NCI-H446 (cell line): ENCODE data around the gene CHAF1A.

ENCODE experiments used
- DNase-seq, 2 experiments: peaks; one replicate each; lab custom pipeline; 2025; lab: John Stamatoyannopoulos, UW

The CHAF1A gene

DNA sequence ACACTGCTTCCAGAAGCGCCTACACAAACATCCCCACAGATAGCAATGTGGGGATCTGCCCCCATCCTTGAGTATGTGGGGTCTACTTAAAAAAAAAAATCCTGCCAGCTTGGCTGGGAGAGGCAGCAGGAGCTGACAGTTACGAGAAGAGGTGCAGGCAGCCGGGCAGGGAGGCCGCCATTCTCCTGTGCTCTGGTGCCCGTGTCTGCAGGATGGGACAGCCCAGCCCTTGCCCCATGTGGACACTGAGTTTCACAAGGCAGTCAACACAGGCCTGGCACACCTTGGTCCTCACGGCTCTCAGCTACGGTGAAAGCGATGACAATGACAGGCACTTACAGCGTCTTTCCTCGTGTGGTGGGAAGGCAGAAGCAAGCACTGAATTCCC, 35.1 kb upstream of the CHAF1A start:
- no peak for DNase-seq

DNA sequence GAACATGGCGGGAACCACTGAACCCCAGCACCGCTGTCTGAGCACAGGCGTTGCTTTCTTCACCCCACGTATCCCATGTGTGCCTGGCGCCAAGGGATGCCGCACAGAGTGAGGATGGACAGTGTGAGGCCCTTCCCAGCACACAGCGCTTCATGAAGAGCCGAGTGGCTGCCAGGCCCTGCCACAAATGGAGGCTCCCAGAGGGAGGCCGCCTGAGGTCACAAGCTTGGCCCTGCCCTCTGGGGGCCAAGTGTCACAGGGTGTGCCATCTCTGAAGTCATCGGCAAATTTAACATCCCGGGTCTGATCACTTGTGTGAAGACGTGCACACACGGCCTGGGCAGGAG, 34.7 kb upstream of the CHAF1A start:
- DNase-seq, result no peak

- peak in 1 of 2 experiments; percentile 62 for DNase-seq
Observed at GRCh38 chr19:4368128-4368820, 34.2 kb upstream of the CHAF1A start.

GRCh38 chr19:4369109-4369887, 33.1 kb upstream of the CHAF1A start:
- DNase-seq, result no peak

- DNase-seq, result peak in 1 of 2 experiments; percentile 37
Observed at GRCh38 chr19:4369888-4370260, 32.6 kb upstream of the CHAF1A start.

GRCh38 chr19:4370418-4371041, 31.9 kb upstream of the CHAF1A start:
- no peak for DNase-seq

DNA sequence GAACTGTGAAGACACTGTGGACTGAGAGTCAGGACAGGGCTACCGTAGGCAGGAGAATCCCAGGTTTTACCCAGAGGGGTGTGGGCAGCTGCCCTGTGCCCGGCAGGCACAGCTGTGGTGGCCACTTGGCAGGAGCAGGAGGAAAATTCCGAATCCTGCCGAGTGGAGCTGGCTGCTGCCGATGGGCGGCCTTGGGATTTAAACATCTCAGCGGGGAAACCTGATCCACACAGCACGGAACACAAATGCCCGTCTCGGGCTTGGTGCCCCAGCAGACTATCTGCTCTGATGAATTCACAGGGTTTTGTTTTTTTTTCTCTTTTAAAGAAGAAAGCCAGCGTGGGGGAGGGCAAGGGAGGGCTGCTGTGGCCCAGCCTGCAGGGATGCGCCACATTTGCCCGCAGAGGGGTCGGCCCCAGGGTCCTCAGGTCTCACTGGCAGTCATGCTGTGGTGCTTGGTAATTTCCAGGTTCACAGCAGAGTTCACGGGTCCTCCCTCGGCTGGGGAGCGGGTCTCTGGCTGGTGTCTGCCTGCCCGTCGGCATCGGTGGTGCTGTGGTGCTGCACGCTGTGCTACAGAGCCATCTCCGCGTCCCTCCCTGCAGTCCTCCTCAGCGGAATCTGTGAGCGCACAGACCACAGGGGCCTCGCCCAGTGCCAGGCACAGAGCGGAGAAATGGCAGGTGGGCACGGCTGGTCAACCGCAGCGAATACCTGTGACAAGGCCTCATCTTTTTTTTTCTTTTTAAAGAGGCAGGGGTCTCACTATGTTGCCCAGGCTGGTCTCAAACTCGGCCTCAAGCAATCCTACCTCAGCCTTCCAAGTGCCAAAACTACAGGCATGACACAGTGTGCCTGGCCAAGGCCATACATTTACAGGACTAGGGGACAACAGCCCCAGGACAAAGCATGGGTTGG, 30.9 kb upstream of the CHAF1A start:
- no peak for DNase-seq

DNA sequence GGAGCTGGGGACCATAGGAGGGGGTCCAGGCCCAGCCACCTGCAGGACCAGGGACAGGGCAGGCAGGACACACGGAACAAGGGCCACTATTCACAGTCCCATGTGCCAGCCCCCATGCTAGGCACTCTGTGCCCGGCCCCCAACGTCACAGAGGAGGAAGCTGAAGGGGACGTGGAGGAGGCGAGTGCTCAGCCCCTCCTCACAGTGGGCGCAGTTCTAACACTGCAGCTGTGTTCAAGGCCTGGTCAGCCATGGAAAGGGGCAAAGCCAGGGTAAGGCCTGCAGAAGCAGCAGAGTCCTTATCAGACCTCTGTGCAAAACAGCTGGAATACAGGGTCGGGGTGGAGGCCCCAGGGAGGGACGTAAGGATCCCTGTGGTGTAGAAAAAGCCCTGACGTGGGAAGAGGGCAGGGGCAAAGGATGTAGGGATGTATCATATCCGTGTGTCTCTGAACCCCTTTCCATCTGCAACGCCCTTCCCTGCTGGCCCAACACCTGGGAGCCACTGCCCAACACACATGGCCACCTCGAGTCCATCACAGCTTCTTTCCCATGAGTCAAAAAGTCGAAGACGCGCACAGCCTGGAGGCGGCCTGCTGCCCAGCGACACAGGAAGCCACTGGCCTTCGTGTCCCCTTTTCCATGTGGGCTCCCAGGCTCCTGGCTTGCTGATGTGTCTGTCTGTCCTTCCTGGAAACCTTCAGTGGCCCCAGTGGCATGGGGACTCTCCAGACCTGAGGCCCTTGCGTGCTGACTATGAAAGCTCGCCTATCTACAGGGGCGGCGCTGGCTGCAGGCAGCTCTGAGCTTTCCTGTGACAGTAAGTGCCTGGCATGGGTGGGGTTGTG, 30.1 kb upstream of the CHAF1A start:
- no peak for DNase-seq

DNA sequence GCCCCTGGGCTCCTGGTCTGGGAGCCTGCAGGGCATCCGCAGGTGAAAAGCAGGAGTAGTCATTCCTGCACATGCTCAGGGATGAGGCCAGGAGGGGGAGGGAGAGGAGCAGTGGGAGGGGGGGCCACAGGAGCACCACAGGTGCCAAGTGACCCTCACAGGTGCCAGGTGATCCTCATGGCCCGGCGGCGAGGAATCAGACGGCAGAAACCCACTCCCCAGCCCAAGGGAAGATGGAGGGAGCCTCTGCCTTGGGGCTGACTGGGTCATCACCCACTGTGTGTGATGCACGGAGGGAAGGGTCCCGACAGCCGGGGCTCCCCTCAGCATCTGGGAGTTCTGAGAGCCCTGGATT, 29.4 kb upstream of the CHAF1A start:
- no peak for DNase-seq

GRCh38 chr19:4373601-4374497, 28.6 kb upstream of the CHAF1A start:
- DNase-seq, result peak in 1 of 2 experiments; percentile 37

DNA sequence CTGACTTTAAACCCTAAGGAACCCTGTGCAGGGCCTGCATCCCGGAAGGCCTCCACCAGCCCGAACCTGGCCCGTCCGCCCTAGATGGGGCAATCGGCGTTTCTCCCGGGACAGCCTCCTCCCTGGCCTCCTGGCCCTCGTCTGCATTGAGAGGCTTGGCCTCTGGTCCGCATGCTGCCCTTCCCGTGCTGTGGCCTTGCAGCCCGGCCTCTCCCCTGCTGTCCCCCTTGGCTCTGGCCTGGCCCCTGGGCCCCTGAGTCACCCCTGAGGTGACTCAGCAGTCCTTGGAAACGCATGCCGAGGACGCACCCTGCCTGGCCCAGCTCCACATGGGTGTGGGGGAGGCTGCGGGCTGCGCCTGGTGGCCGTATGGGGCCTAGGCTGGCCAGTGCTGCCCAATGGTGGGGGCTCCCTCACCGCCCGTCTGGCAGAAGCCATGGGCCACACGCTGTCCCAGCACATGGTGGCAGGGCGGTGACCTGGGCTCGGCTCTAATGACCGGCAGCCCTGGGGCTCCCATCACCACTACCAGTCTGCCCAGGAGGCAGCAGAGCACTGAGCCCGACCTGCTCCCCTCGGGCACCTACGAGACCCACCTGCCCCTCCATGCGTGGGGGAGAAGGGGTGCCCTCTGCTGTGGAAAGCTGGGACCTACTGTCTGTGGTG, 27.8 kb upstream of the CHAF1A start:
- DNase-seq, result no peak

DNA sequence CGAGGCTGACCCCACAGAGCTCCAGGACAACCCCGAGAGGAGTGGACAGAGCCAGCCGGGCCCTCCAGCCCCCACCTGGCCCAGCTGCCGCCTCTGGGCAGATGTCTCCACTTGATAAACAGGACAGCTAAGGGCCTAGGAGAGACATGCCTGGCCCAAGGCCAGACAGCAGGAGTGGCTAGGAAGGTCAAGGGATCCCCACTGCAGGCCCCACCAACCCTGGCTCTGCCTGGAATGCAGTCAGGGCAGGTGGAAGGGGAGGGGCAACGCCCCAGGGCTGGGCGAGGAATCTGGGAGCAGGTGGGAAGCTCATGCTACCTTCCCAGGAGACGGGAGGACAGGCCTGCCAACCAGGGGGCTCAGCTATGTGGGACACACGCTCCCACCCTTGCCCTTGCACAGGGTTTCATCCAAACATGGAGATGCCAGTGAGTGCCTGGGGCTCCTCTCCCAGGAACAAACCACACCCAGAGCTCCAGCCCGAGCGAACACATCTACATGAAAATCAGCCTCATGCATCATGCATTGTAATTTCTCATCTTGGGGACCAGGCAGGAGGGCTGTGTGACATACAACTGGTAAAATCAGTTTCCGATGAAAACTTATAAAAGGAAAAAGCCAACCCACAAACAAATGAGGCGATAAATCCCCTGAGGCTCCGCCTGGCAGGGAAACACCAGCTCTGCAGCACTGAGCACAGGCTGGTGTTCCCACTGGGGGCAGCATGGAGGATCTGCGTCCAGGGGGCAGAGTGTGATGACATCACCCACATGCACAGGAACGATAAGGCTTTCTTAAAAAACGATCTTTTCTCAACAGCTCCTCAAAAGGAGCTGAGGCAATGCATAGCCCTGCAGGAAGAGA, 27.0 kb upstream of the CHAF1A start:
- DNase-seq, result peak in 1 of 2 experiments; percentile 50

DNA sequence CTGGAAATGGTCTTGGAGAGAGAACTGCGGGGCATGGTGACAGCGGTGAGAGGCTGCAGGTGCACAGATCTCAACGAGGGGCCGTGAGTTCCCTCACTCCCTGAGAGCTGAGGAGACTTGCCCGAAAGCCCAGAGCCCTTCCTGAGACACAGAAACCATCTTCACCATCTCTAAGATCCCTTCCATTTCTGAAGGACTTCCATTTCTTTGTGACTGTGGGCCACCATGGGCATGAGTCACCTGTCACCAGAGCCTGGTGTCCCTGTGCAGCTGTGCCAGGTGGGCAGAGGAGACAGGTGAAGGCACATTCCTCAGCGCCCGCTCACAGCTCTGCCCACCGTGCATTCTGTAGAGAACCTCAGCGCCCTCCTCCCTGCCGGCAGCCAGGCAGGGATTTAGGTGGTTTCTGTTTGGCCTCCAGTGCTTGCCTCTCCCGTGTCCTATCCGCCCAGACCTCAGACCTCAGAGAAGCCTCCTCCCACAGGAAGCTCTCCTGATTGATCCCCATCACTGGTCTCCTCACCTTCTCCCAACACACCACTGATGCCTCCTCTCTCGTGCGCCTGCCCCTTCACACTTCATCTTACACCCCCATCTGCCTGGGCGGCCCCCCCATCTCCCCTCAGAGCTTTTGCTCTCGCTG, 26.3 kb upstream of the CHAF1A start:
- no peak for DNase-seq

DNA sequence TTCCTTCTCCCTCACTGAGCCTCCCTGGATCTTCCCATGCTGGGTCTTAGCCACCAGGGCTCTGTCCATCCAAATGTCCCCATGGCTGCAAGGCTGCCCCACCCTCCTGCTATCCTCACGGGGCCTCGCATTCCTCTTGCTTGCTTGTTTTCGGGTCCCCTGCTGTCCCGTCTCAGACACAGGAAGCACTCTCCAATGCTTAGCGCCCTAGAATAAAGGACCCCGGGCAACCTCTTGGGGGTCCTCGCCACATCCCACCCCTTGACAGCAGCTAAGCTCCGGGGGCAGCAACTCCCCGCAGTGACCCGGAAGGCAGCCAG, 25.8 kb upstream of the CHAF1A start:
- no peak for DNase-seq

- no peak for DNase-seq
Observed at GRCh38 chr19:4376991-4377781, 25.3 kb upstream of the CHAF1A start.

- no peak for DNase-seq
Observed at GRCh38 chr19:4378886-4379285, 23.6 kb upstream of the CHAF1A start.

GRCh38 chr19:4379383-4380253, 22.8 kb upstream of the CHAF1A start:
- no peak for DNase-seq
